HG03025 (cell line): ENCODE results near the gene NIN.
A peak's percentile ranks its signal among the peaks of the same experiment; 100 is the strongest.
"Not testable (repeated sequence)": the region's sequence is repeated elsewhere in the genome, so short reads cannot be mapped to it uniquely, and the experiment has no call there.

Experiments
- ATAC-seq: cut with Tn5 transposase; IDR thresholded peaks from one replicate; pipeline ENCODE4 v1.9.1; 2021; ENCODE audit warnings: mild to moderate bottlenecking, moderate library complexity; ENCODE audit not compliant: unreplicated experiment, low FRiP score

Gene NIN

GRCh38 chr14:50821510-50822464, 9.2 kb downstream of the NIN start:
- no peak for ATAC-seq

GRCh38 chr14:50820786-50821509, 10.0 kb downstream of the NIN start:
- ATAC-seq, result no peak

GRCh38 chr14:50819303-50819702, 11.7 kb downstream of the NIN start:
- not testable (repeated sequence) for ATAC-seq

DNA sequence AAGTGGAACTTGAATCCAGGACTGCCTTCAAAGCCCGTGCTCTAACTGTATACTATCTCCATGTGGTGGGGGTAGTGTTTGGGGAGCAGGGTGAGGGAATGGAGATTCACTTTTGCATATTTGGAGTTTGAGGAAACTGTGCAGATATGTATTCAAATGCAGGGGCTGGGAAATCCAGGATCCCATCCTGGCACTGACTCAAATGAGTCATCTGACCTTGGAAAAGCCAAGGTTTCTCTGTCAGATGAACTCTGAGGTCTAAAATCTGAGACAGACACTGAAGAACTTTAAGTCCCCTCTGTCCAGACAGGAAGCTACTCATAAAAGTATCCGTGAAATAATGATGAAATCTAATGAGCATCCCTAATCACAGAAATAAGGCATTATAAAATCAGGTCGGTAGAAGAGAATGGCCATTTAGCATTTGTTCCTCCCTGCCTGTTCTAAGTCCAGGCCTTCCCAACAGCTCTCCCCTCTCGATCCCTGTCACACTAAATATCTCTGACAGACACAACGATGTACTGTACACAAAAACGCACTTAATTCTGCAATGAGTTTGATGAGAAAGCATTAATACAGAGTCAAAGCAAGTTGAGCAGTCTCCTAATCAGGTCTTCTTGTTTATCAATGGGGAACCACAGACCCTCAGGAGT, 14.4 kb downstream of the NIN start:
- ATAC-seq, result no peak

GRCh38 chr14:50815526-50815925, 15.4 kb downstream of the NIN start:
- not testable (repeated sequence) for ATAC-seq

GRCh38 chr14:50815058-50815457, 15.9 kb downstream of the NIN start:
- not testable (repeated sequence) for ATAC-seq

- no peak for ATAC-seq
Observed at GRCh38 chr14:50814161-50814560, 16.8 kb downstream of the NIN start.

DNA sequence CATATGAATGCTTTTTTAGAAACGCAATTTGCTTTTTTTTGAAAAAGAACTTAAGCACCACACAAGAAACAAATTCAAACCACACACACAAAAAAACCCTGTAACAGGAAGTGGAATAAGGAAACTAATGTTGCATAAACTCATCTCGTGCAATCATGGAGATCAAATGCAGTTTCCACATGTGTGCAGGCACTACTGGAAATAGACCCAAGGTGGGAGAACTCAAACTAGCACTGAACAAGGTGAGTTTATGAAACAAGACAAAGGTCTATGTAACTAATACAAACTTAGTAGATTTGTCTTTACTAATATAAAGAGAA, 17.5 kb downstream of the NIN start:
- ATAC-seq, result no peak

- ATAC-seq, result no peak
Observed at GRCh38 chr14:50812856-50813543, 18.0 kb downstream of the NIN start.

GRCh38 chr14:50812180-50812579, 18.8 kb downstream of the NIN start:
- ATAC-seq, result no peak

GRCh38 chr14:50808053-50808452, 22.9 kb downstream of the NIN start:
- no peak for ATAC-seq

- ATAC-seq, result no peak
Observed at GRCh38 chr14:50806241-50806933, 24.6 kb downstream of the NIN start.

- no peak for ATAC-seq
Observed at GRCh38 chr14:50805396-50805795, 25.6 kb downstream of the NIN start.

DNA sequence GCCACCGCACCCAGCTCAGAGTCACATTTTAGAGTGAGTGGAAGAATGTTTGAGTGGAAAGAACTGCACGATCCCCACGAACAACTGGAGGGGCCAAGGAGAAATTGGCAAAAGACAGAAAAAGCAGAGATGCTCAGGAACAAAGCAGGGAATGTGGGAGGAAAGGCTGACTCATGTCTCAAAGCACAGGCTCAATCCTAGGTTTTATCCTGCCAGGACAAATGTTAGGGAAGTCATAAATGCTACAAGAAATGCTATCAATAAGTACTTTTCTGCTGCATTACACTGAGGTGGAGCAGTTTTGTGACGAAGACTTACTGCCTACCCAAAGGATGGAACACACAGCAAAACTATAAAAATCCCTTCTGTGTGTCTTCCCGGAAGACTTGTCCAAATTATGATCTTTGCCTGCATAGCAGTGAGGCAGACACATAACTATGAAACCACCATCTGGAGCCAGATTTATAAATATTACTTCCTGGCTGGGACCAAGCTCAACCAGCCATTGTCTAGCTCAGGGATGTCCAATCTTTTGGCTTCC, 26.7 kb downstream of the NIN start:
- ATAC-seq, result no peak

DNA sequence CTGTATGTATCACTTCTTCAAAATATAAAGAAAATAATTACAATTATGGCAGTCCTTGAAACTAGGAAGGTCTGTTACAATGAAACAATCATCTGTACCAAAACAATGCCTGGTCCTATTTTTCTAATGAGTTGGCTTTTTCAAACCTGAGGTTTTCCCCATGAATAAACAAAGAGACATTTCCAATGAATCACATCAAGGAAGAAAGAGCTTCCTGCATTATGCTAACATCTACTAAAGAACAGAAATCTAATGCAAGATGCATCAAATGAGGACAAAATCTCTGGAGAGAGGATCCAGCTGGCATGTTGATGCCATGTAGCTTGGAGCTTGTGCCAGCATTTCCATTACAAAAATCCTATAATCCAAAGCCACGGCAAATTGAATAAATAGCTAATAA, 29.3 kb downstream of the NIN start:
- ATAC-seq, result no peak

DNA sequence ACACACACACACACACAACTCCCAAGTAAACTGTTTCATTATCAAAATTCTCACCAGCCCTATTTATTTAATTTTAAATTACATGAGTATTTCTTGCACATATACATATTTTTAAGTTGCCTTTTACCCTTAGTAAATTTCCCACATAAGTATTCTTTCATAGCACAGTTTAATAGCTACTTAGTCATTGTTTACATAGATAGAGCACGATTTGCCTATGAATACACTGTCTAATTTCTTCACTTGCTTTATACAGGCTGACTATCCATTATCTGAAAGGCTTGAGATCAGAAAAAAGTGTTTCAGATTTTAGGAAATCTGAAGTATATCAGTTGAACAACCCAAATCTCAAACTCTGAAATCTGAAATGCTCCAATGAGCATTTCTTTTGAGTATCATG, 30.9 kb downstream of the NIN start:
- no peak for ATAC-seq

- peak; percentile 78 for ATAC-seq
Observed at GRCh38 chr14:50798048-50798421, 32.9 kb downstream of the NIN start.

GRCh38 chr14:50797250-50798047, 33.5 kb downstream of the NIN start:
- ATAC-seq, result no peak

GRCh38 chr14:50796390-50796789, 34.6 kb downstream of the NIN start:
- no peak for ATAC-seq
